Immature natural killer cell (primary cell): Measurements from ENCODE around the gene CD300LG. TPM values are rescaled to one million over a fixed set of nuclear protein-coding genes. Genes with fewer than 3 reads are reported as not detected.
A peak's percentile ranks its signal among the peaks of the same experiment; 100 is the strongest.

Experiments used
- DNase-seq, 3 donors: peaks; one replicate each; pipeline ENCODE4 v3.0.0; 2022; ENCODE audit warnings: mixed read lengths in 1 of 3
- H3K27ac Mint-ChIP-seq, 6 donors: one replicate each; pipeline ENCODE4 v1.8.0; 2020; ENCODE audit warnings: mixed read lengths in 6 of 6, mild to moderate bottlenecking in 5 of 6, inconsistent platforms in 4 of 6, moderate library complexity in 3 of 6
- H3K27me3 Mint-ChIP-seq, 3 donors: one replicate each; pipeline ENCODE4 v1.8.0; 2020 to 2021; ENCODE audit warnings: low read depth in 3 of 3, mild to moderate bottlenecking in 3 of 3, mixed read lengths in 3 of 3, moderate library complexity in 3 of 3, inconsistent platforms in 1 of 3
- H3K36me3 Mint-ChIP-seq, 3 donors: one replicate each; pipeline ENCODE4 v1.8.0; 2020; ENCODE audit warnings: mixed read lengths in 3 of 3, inconsistent platforms in 2 of 3, mild to moderate bottlenecking in 2 of 3
- H3K4me1 Mint-ChIP-seq, 2 donors: one replicate each; pipeline ENCODE4 v1.8.0; 2020; ENCODE audit warnings: inconsistent platforms in 2 of 2, mild to moderate bottlenecking in 2 of 2, mixed read lengths in 2 of 2, moderate library complexity in 1 of 2
- H3K4me3 Mint-ChIP-seq, 5 donors: one replicate each; pipeline ENCODE4 v1.8.0; 2020; ENCODE audit warnings: mild to moderate bottlenecking in 5 of 5, mixed read lengths in 5 of 5, inconsistent platforms in 3 of 5, moderate library complexity in 3 of 5
- H3K9me3 Mint-ChIP-seq, 6 donors: one replicate each; pipeline ENCODE4 v1.8.0; 2020; ENCODE audit warnings: mild to moderate bottlenecking in 6 of 6, mixed read lengths in 6 of 6, inconsistent platforms in 4 of 6, moderate library complexity in 3 of 6
- polyA plus RNA-seq, 3 donors: library from polyadenylated mRNA; unstranded; fragments of 300-500 nt; fragmentation: Illumina TruSeq; gene quantifications; one replicate each; pipeline ENCODE4 v1.2.3, GENCODE V29; 2021

Gene CD300LG
- polyA plus RNA-seq, 3 donors from 2014 or later = not detected

GRCh38 chr17:43871946-43872690, 25.1 kb downstream of the CD300LG start:
- H3K9me3 Mint-ChIP-seq = no peaks in the 10 kb centered on the region
- H3K4me3 Mint-ChIP-seq = no peak overlapping the region
- peaks cover 3 to 10% (median 10%) of the 10 kb centered on the region in 3 donors for H3K27me3 Mint-ChIP-seq
- DNase-seq = no peak
- no peaks in the 10 kb centered on the region for H3K4me1 Mint-ChIP-seq
- no peaks in the 10 kb centered on the region for H3K36me3 Mint-ChIP-seq
- H3K27ac Mint-ChIP-seq = no peak overlapping the region

GRCh38 chr17:43873091-43873490, 26.1 kb downstream of the CD300LG start:
- Mint-ChIP-seq H3K4me3 (no peak overlapping the region), H3K4me1 (no peaks in the 10 kb centered on the region), H3K9me3 (no peaks in the 10 kb centered on the region), H3K36me3 (no peaks in the 10 kb centered on the region), H3K27me3 (peaks cover 3 to 10% (median 10%) of the 10 kb centered on the region in 3 donors), H3K27ac (no peak overlapping the region)
- DNase-seq = no peak

GRCh38 chr17:43873815-43874214, 26.8 kb downstream of the CD300LG start:
- no peak overlapping the region for H3K27ac Mint-ChIP-seq
- H3K9me3 Mint-ChIP-seq = no peaks in the 10 kb centered on the region
- H3K27me3 Mint-ChIP-seq = peaks cover 2 to 9% (median 6%) of the 10 kb centered on the region in 3 donors

GRCh38 chr17:43874293-43874692, 27.3 kb downstream of the CD300LG start:
- Mint-ChIP-seq H3K9me3 (no peaks in the 10 kb centered on the region), H3K27me3 (peaks cover 2 to 9% (median 6%) of the 10 kb centered on the region in 3 donors), H3K27ac (no peak overlapping the region), H3K4me1 (no peaks in the 10 kb centered on the region), H3K36me3 (no peaks in the 10 kb centered on the region), H3K4me3 (no peak overlapping the region)
- no peak for DNase-seq

More at GRCh38 chr17:43873815-43874214, 26.8 kb downstream of the CD300LG start:
- Mint-ChIP-seq H3K4me1 (no peaks in the 10 kb centered on the region), H3K4me3 (no peak overlapping the region), H3K36me3 (no peaks in the 10 kb centered on the region)
- no peak for DNase-seq

- H3K4me3 Mint-ChIP-seq = no peak overlapping the region
- no peak for DNase-seq
- H3K36me3 Mint-ChIP-seq = no peaks in the 10 kb centered on the region
- peaks cover 0 to 6% (median 4%) of the 10 kb centered on the region in 3 donors for H3K27me3 Mint-ChIP-seq
- H3K9me3 Mint-ChIP-seq = no peaks in the 10 kb centered on the region
- no peaks in the 10 kb centered on the region for H3K4me1 Mint-ChIP-seq
- H3K27ac Mint-ChIP-seq = no peak overlapping the region
Measured at GRCh38 chr17:43875476-43876147, 28.6 kb downstream of the CD300LG start.

- Mint-ChIP-seq H3K27ac (no peak overlapping the region), H3K9me3 (no peaks in the 10 kb centered on the region), H3K27me3 (peaks cover 0 to 6% (median 4%) of the 10 kb centered on the region in 3 donors), H3K4me1 (no peaks in the 10 kb centered on the region), H3K36me3 (no peaks in the 10 kb centered on the region), H3K4me3 (no peak overlapping the region)
- no peak for DNase-seq
Measured at GRCh38 chr17:43877031-43877430, 30.1 kb downstream of the CD300LG start.

GRCh38 chr17:43877451-43878155, 30.6 kb downstream of the CD300LG start:
- H3K4me3 Mint-ChIP-seq = no peak overlapping the region
- H3K27me3 Mint-ChIP-seq = peaks cover 0 to 4% (median 0%) of the 10 kb centered on the region in 3 donors
- H3K9me3 Mint-ChIP-seq = no peaks in the 10 kb centered on the region
- no peak for DNase-seq
- H3K27ac Mint-ChIP-seq = no peak overlapping the region
- H3K4me1 Mint-ChIP-seq = no peaks in the 10 kb centered on the region
- H3K36me3 Mint-ChIP-seq = no peaks in the 10 kb centered on the region

- peak; percentile 36 to 42 (median 40) for DNase-seq
- no peak overlapping the region for H3K27ac Mint-ChIP-seq
- peaks cover 0 to 5% (median 0%) of the 10 kb centered on the region in 3 donors for H3K27me3 Mint-ChIP-seq
- no peak overlapping the region for H3K4me3 Mint-ChIP-seq
- no peaks in the 10 kb centered on the region for H3K9me3 Mint-ChIP-seq
- no peaks in the 10 kb centered on the region for H3K36me3 Mint-ChIP-seq
- H3K4me1 Mint-ChIP-seq = no peaks in the 10 kb centered on the region
Measured at GRCh38 chr17:43878260-43879175, 31.5 kb downstream of the CD300LG start.

GRCh38 chr17:43879723-43880419, 32.9 kb downstream of the CD300LG start:
- Mint-ChIP-seq H3K9me3 (no peaks in the 10 kb centered on the region), H3K27ac (no peak overlapping the region), H3K36me3 (no peaks in the 10 kb centered on the region), H3K27me3 (peaks cover 0 to 6% (median 0%) of the 10 kb centered on the region in 3 donors), H3K4me1 (no peaks in the 10 kb centered on the region), H3K4me3 (no peak overlapping the region)
- DNase-seq = no peak

GRCh38 chr17:43880420-43880991, 33.5 kb downstream of the CD300LG start:
- DNase-seq = peak in 1 of 3 donors; percentile 18
- Mint-ChIP-seq H3K4me1 (no peaks in the 10 kb centered on the region), H3K9me3 (no peaks in the 10 kb centered on the region), H3K36me3 (no peaks in the 10 kb centered on the region), H3K4me3 (no peak overlapping the region), H3K27ac (no peak overlapping the region), H3K27me3 (peaks cover 0 to 5% (median 2%) of the 10 kb centered on the region in 3 donors)

- Mint-ChIP-seq H3K27ac (no peak overlapping the region), H3K4me1 (no peaks in the 10 kb centered on the region), H3K36me3 (no peaks in the 10 kb centered on the region), H3K27me3 (peaks cover 0 to 5% (median 2%) of the 10 kb centered on the region in 3 donors), H3K4me3 (no peak overlapping the region), H3K9me3 (no peaks in the 10 kb centered on the region)
- DNase-seq = no peak
Measured at GRCh38 chr17:43881181-43881580, 34.2 kb downstream of the CD300LG start.

- no peak overlapping the region for H3K4me3 Mint-ChIP-seq
- no peak overlapping the region for H3K27ac Mint-ChIP-seq
- H3K9me3 Mint-ChIP-seq = no peaks in the 10 kb centered on the region
- no peak for DNase-seq
- peaks cover 0 to 6% (median 5%) of the 10 kb centered on the region in 3 donors for H3K27me3 Mint-ChIP-seq
- no peaks in the 10 kb centered on the region for H3K36me3 Mint-ChIP-seq
- H3K4me1 Mint-ChIP-seq = no peaks in the 10 kb centered on the region
Measured at GRCh38 chr17:43881758-43882505, 35.0 kb downstream of the CD300LG start.
